Measurements from ENCODE around the gene MOGAT2.

DNA sequence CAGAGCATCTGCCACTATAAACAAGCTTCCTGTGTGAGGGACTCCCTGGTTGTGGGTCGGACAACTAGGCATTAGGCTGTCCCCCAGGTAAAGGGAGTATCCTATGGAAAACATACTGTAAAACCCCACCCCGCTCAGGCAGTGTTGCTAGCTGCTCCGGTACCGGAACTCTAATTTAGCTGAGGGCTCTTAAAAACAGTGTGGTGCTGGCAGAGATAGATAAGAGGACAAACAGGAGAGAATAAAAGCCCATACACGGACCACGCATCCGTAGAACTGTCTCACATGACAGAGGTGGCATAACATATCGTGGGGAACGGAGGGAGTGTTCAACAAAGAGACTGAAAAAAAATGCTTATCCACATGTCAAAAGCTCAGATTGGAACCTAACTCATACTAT, 3.4 kb upstream of the MOGAT2 start:
- TF ChIP-seq CHD2 (IDR thresholded peaks at IDR 0.05; ENCODE audit: low read length, partially characterized antibody): peak; percentile 27
- TF ChIP-seq CTCF (IDR thresholded peaks at IDR 0.05): no peak
- no peak for TF ChIP-seq YY1 (IDR thresholded peaks at IDR 0.05; ENCODE audit: low read depth)
- TF ChIP-seq EP300 (IDR thresholded peaks at IDR 0.05; ENCODE audit: borderline replicate concordance in 1 of 2, low read depth in 1 of 2, low read length in 1 of 2): no peak
- no peak for TF ChIP-seq RAD21 (IDR thresholded peaks at IDR 0.05; ENCODE audit: low read length)
- TF ChIP-seq GABPA (IDR thresholded peaks at IDR 0.05; ENCODE audit: low read depth): no peak
- no peak for TF ChIP-seq RFX5 (IDR thresholded peaks at IDR 0.05; ENCODE audit: low read length)
- TF ChIP-seq PBX3 (IDR thresholded peaks at IDR 0.05): no peak
- TF ChIP-seq TAF1 (IDR thresholded peaks at IDR 0.05; ENCODE audit: borderline replicate concordance, low read depth, low read length): no peak
- TF ChIP-seq MAX (IDR thresholded peaks at IDR 0.05; ENCODE audit: low read depth): no peak
- TF ChIP-seq RXRA (IDR thresholded peaks at IDR 0.05; ENCODE audit: borderline replicate concordance, low read depth): no peak
- TF ChIP-seq, protein P1, sequence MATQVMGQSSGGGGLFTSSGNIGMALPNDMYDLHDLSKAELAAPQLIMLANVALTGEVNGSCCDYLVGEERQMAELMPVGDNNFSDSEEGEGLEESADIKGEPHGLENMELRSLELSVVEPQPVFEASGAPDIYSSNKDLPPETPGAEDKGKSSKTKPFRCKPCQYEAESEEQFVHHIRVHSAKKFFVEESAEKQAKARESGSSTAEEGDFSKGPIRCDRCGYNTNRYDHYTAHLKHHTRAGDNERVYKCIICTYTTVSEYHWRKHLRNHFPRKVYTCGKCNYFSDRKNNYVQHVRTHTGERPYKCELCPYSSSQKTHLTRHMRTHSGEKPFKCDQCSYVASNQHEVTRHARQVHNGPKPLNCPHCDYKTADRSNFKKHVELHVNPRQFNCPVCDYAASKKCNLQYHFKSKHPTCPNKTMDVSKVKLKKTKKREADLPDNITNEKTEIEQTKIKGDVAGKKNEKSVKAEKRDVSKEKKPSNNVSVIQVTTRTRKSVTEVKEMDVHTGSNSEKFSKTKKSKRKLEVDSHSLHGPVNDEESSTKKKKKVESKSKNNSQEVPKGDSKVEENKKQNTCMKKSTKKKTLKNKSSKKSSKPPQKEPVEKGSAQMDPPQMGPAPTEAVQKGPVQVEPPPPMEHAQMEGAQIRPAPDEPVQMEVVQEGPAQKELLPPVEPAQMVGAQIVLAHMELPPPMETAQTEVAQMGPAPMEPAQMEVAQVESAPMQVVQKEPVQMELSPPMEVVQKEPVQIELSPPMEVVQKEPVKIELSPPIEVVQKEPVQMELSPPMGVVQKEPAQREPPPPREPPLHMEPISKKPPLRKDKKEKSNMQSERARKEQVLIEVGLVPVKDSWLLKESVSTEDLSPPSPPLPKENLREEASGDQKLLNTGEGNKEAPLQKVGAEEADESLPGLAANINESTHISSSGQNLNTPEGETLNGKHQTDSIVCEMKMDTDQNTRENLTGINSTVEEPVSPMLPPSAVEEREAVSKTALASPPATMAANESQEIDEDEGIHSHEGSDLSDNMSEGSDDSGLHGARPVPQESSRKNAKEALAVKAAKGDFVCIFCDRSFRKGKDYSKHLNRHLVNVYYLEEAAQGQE (IDR thresholded peaks at IDR 0.05; ENCODE audit: low read depth, low read length): no peak

Data from SK-N-SH (cell line).